Fibroblast of villous mesenchyme (primary cell): ENCODE results near the gene AP2S1. TPM values are rescaled to one million over a fixed set of nuclear protein-coding genes. Genes with fewer than 3 reads are reported as not detected.
"Not testable (repeated sequence)": the region's sequence is repeated elsewhere in the genome, so short reads cannot be mapped to it uniquely, and the experiment has no call there.

Experiments
- DNase-seq: peaks from one replicate; pipeline ENCODE4 v3.0.0-alpha.2; 2010; ENCODE audit warnings: low read depth
- H3K4me3 ChIP-seq: 2 replicates; pipeline ENCODE4 v1.5.1; 2011; ENCODE audit warnings: low read depth, mild to moderate bottlenecking, low read length
- CTCF ChIP-seq: IDR thresholded peaks from 2 replicates; pipeline ENCODE4 v1.5.1; 2012; ENCODE audit warnings: low read depth, mild to moderate bottlenecking, low read length; ENCODE audit not compliant: insufficient read depth
- total RNA-seq: library from RNA; depleted of rRNA; stranded (reverse); fragments of >200 nt; gene quantifications from 2 replicates; pipeline ENCODE4 v1.2.3, GENCODE V29; 2012

AP2S1 gene
- total RNA-seq, 1 donor, result 113 TPM

GRCh38 chr19:46825731-46826055, 25.0 kb downstream of the AP2S1 start:
- no peak overlapping the region for H3K4me3 ChIP-seq
- TF ChIP-seq CTCF, result no peak
- no peak for DNase-seq

- TF ChIP-seq CTCF, result peak; percentile 6
- DNase-seq, result peak; percentile 33
- no peak overlapping the region for H3K4me3 ChIP-seq
These were observed 25.5 kb downstream of the AP2S1 start for GRCh38 chr19:46824890-46825730.

GRCh38 chr19:46823049-46823448, 27.6 kb downstream of the AP2S1 start:
- peak; percentile 30 for DNase-seq
- no peak overlapping the region for H3K4me3 ChIP-seq
- TF ChIP-seq CTCF, result no peak

- not testable (repeated sequence) for DNase-seq, H3K4me3 ChIP-seq
These were observed 28.2 kb downstream of the AP2S1 start for GRCh38 chr19:46822410-46822787.

GRCh38 chr19:46821512-46822409, 28.9 kb downstream of the AP2S1 start:
- TF ChIP-seq CTCF, result no peak
- DNase-seq, result no peak
- H3K4me3 ChIP-seq, result no peak overlapping the region

GRCh38 chr19:46818812-46819211, 31.8 kb downstream of the AP2S1 start:
- peak; percentile 28 for DNase-seq
- TF ChIP-seq CTCF, result no peak
- H3K4me3 ChIP-seq, result no peak overlapping the region
